HG02759 (cell line): ENCODE results near the gene BRI3.

ENCODE experiments used
- ATAC-seq: cut with Tn5 transposase; IDR thresholded peaks from one replicate; pipeline ENCODE4 v1.9.1; 2021; ENCODE audit warnings: mild to moderate bottlenecking, moderate library complexity; ENCODE audit not compliant: unreplicated experiment

The BRI3 gene, protein sequence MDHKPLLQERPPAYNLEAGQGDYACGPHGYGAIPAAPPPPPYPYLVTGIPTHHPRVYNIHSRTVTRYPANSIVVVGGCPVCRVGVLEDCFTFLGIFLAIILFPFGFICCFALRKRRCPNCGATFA

DNA sequence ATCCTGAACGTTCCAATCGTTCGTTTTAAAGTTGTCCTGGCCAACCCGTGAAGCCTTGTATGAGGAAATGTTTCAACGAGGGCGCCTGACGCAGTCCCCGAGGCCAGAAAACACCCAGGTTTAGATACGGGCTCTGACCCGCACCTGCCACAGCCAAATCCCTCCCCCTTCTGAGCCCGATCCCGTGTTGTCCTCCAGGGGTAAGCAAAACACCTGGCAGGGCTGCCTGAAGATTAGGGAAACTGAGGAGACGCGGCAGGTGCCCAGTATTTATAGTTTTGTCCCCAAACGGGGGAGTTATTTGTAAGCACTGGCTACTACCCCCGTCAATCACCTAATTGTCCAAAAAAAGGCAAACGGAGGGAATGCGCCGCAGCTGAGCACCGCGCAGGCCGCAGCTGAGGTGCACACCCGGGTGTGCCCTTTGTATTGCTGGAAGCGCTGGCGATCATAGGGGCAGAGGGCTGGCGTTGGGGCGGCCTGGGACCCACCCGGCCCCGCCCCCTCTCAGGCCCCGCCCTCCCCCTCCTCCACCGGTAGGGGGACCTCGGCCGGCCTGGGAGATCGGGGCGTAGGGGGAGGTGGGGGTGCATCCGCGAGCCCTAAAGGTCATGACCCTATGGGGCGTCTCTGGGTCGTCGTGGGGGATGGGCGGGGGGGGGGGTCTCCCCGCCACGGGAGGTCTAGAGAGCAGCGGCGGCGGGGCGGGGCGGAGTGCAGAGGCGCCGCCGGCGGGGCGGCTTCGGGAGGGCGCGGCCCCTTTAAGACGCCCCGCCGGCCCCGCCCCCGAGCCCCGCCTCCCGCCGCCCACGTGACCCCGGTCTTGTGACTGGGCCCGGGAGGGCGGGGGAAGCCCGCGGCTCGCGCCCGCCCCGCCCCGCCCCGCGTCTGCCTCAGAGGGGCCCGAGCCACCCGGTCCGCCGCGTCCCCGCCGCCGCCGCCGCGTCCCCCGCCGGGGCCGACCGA, at the start of gene BRI3:
Gene BRI3, plus strand, starts transcription at position 896 of the 966 bp plus-strand sequence. CDS start 110 bp downstream, outside the sequence.
- ATAC-seq: peak; percentile 81

DNA sequence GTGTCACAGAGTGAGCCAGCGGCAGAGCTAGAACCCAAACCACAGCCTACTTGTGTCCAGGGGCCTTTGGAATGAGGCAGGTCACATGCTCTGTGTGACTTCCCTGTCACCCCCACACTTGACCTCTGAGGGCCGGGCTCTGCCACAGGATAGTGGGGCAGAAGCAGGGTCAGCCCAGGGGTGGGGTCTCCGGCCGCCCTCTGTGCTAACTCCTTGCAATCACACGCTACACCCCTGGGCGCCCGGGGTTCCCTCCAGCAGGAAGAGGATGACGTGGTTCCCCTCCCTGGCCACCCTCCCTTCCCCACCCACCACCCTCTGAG, 49.3 kb upstream of the BRI3 start:
- no peak for ATAC-seq

DNA sequence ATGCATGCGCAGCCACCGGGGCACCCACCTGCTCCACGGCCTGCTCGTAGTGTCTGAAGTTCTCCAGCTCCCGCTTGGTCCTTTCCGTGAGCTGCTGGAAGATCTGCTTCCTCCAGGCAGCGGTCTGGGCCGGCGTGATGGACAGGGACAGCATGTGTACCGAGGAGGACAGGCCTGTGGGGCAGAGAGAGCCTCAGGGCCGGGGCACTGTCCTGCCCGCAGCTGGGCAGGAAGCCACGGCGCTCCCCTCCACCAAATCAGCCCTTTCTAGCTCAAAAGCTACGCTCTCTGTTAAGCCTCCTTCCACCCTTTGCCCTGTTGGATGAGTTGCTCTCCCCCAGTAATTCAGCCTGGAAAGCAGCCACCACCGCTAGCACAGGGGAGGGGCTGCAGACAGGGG, 48.7 kb upstream of the BRI3 start:
- no peak for ATAC-seq

DNA sequence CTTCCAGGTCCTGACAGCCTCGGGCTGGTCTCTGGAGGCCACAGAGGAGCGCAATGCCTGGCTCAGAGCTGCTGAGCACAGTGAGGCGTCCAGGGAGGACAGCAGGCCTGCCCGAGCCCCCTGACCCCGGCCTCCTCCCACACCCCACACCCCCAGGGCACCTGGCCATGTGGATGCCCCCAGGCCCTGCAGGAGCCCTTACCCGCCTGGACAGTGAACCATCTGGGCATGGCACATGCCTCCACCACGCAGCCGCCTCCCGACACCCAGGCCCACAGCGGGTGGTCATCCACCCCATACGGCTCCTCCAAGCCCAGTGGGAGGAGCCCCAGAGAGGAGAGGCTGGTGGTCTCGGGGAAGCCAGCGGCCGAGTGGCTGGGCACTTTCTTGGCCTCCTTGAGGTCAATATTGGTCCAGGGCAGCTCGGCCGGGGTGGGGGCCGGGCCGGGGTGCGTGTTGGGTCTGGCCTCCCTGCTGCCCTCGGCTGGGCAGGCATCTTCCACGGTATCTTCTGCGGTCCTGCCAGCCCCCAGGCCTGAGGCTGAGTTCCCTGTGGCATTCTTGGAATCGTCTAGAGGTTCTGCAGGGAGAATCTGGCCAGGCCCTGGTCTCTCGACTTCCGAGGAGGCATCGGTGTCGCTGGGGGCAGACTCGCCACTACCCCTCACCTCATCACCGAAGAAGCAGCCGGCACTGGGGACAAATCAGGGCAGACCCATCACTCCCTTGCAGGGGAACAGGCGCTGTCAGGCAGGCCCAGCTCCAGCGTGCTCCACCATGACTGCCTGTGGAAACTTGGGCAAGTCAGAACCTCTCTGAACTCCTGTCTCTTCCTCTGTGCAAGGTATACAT, 48.0 kb upstream of the BRI3 start:
- no peak for ATAC-seq

DNA sequence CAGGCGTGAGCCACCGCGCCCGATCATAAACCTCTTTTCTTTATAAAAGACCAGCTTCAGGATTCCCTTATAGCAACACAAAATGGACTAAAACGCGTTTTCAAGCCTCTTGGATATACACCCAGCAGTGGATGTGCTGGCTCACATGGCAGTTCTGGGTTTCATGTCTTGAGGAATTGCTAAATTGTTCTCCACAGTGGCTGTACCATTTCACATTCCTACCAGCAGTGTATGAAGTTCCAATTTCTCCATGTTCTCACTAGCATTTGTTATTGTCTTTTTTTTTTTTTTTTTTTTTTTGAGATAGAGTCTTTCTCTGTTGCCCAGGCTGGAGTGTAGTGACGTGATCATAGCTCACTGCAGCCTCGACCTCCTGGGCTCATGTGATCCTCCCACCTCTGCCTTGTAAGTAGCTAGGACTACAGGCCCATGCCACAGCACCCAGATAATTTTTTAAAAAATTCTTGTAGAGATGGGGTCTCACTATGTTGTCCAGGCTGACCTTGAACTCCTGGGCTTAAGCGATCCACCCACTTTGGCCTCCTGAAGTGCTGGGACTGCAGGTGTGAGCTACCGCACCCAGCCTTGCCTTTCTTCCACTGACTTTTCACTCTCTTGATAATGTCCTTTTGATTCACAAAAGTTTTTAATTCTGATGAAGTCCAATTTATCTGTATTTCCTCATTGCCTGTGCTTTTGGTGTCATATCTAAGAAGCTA, 46.9 kb upstream of the BRI3 start:
- ATAC-seq: no peak

DNA sequence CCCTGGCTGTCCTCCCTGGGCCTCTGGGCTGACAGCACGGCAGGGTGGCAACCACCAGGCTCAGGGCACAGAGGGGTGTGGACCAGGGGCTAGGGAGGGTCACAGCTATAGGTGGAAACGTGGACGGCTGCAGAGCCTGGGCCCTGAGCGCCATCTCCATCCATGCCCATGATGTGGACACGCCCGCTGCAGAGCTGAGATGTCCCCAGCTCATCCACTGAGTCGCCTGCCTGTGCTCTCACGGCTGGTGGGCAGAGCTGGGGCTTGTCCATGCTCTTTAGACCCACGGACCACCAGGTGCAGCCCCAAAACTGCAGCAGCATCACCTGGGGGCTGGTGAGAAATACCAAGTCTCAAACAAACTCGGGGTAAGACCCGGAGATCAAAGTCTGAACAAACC, 45.6 kb upstream of the BRI3 start:
- ATAC-seq: no peak

DNA sequence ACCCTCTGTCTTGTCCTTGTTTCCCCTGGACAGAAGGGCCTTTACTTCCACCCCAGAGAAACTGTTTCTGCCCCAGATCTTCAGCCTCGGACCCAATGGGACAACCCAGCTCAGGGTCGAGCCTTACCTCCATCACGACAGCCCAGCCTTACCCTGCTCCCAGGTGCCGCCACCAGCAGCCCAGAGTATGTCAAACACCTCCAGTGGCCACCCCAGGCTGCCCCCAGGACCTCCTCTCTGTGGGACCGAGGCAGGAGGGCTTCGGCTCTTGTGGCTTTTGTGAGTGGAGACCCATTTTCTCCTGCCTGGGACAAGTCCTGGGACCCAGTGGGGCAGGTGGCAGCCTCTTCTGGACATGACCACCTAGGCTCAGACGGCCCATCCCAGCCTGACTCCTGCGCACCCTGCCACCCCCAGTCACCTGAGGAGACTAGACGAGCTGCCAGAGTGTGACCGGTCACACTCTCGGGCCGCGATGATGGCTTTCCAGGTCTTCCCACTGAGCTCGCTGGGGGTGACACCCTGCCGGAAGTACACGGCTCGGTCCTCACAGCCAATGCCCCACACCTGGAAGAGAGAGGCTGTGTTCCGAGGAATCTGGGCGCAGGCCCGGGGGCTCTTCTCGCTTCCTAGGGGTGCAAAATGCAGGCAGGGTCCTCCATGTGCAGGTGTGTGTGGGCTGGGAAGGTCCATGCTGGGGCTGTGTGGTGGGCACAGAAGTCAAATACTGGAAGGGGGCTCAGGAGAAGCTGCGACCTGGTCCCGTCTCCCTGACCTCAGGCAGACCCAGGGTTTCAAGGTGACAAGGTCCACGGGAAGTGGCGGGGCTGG, 44.9 kb upstream of the BRI3 start:
- ATAC-seq: no peak

DNA sequence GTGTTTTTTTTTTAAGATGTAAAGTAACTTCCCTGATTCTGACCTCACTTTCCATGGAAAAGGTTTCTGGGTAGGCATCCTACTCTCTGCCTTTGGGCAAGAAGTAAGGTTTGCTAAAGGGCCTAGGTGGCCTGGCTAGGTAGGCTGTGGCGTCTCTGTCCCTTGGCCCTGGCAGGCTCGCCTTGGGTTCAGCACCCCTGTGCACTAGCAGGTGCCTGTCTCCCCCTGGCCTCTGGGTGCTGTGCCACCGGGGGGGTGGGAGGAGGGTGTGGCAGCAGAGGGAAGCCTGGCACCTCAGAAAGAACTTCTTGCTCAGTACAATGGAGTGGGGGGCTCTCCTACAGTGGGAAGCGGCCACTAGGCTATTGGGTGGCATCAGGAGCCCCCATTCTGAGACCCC, 43.4 kb upstream of the BRI3 start:
- no peak for ATAC-seq

DNA sequence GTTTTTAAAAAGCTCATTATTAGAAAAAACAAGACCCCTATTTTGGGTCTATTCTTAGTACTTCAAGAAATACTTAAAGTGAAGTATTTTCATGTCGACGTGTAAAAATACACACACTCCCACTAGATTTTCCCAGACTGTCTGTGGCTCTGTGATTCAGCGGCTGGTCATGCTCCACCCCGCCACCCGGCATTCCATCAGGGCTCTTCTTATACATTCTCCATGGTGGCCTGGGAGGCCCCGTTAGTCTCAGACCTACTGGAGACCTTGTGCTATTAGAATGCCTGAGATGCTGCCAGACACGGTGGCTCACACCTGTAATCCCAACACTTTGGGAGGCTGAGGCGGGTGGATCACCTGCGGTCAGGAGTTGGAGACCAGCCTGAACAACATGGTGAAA, 42.5 kb upstream of the BRI3 start:
- ATAC-seq: no peak

DNA sequence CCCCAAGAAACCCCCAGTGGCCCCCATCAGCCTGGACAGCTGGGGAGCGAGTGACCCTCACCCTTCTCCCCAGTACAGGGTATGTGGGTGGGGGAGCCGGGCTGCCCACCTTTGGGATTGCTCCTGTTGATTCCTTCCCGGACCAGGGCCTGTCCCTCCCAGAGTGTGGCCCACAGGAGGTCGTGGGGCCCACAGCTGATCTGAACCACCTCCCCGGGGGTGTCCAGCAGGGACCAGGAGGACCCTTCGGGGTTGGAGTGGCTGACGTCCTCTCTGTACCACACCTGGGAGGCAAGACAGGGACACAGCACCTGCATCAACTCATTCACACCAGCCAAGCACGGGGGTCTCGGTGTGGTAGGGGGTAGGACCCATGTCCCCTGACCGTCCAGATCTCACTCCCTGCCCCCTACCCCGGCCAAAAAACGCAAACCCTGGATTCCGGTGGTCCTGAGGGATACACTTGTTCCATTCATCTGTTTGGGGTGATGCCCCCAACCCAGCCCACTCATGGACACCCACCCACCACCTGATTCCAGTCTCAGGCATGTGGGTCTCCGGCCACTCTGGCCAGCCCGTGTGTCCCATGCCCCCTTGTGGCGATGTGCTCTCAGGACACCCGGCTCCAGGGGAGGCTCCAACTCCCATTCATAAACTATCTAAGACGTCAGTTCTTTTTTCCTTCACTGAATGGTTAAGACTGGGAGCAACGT, 40.4 kb upstream of the BRI3 start:
- ATAC-seq: peak; percentile 68

DNA sequence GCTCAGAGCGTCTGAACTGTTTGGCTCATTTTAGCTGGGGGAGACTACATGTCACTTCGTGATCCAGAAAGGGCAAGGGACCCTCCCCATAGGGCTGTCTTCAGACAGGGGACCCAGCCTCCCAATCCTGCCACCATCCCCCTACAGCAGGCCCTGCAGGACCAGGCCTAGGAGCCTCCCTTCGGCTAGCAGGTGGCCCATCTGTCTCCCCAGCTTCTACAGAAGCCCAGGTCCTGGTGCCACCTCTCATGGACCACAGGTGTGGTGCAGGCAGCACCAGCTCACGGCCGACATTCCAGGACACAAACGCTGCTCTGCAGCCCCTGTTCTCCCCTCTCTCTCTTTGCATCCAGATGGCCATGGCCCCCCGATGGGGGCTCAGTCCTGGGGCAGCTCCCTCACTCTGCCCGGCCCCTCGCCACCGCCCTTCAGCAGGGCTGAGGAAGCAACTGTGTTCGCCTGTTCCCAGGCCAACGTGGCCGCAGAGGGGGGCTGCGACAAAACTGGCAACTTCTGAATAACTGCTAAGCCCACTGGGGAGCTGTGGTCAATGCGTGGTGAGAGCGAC, 39.7 kb upstream of the BRI3 start:
- ATAC-seq: peak; percentile 18

DNA sequence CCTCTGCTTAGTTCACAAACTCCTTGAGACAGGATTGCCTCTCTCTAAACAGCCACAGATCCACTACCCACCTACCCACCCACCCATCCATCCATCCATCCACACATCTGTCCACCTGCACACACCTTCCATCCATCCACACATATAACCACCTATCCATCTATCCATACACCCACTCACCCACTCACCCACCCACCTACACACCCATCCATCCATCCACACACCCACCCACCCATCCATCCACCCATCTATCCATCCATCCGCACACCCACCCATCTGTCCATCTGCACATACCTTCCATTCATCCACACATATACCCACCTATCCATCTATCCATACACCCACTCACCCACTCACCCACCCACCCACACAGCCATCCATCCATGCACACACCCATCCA, 39.1 kb upstream of the BRI3 start:
- ATAC-seq: no peak

DNA sequence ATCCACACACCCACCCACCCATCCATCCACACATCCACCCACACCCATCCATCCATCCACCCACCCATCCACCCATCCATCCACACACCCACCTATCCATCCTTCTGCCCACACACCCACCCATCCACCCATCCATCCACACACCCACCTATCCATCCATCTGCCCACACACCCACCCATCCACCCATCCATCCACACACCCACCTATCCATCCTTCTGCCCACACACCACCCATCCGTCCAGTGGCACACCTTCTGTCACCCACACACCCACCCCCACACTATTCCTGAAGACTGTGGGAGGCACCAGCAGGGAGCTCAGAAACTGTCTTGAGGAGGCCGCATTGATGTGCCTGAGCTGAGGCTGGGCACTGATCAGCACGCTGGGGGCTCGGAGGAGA, 38.6 kb upstream of the BRI3 start:
- ATAC-seq: no peak

DNA sequence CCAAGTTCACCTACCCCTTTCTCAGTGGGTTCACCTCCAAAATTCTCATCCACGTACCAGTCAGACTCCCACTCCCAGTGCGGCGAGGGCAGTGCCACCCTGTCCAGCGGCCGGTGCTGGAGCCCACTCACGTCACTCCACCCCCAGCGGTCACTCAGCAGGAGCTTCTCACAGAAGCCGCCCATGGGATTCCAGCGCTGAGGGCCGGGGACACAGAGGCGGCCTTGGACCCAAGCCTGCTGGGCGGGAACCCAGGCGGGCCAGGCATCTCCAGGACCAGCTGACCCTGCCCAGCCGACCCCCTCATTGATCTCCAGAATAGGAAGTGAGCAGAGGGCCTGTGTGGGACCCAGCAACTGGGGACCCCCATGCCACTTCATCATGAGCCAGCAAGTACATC, 36.6 kb upstream of the BRI3 start:
- ATAC-seq: no peak

DNA sequence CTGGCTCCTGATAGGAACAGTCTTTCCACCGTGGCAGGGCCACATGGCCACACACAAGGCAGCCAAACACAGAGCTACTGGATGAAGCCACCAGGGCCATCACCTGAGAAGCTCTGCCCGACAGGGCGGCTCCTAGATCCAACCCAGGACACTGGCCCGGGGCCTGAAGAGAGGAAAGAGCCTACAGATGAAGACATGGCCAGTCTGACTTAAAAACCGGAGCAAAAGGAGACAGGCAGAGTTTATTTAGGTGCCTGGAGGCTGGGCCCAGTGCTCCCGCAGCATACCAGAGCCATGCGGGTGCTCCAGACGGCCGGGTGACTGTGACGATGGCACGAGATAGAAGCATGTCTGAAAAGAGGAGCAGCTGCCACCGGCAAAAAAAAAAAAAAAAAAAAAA, 33.3 kb upstream of the BRI3 start:
- no peak for ATAC-seq

DNA sequence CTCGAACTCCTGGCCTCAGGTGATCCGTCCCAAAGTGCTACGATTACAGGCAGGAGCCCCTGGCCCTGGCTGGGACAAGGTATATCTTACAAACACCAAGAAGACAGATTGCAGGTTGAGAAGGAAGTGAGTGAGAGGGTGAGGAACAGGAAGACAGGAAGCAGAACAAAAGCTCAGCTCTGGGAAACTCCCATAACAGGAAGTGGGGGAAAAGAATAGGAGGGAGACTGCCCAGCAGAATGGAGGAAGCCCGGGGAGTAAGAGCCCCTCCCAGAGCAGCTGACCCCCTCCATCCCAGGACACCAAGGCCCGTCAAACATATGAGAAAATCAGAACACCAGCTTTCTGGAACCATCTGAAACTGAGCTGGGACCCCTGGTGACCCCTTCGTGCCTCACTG, 32.4 kb upstream of the BRI3 start:
- ATAC-seq: no peak

DNA sequence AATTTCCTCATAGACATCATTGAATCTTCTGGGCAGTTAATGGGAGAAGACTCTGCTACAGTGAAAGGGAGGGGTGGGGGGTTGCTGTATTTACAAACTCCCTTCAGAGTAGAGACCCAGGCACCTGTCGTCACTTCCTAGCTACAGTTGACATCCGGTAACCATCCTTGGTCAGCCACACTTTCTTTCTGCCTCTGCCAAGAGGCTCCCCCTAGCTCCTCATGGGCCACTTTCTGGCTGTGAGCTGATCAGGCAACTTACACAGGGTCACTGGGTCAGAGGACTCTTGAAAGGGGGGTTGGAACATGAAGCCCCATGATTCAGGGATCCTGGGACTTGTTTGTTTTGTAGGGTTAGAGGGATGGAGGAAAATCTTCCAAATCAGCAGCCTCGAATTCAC, 30.7 kb upstream of the BRI3 start:
- no peak for ATAC-seq

DNA sequence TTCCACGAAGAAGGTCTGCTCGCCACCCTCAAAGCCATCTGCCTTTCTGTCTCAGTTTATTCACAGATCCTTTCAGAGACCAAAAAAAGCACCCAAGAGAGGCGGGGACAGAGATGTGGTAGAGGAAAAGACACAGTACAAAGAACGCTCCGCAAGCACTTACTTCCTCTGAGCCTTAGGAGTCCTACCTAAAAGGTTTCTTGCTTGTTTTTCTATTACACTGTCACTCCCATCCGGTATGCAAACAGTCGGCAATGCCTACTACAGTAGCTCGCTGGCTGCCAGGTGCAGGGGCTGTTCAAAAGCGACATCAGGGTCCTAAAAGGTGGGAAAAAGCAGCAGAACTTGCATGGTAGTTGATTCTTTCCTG, 30.3 kb upstream of the BRI3 start:
- ATAC-seq: peak; percentile 6
